HepG2 (cell line): ENCODE measurements around the gene POGLUT3. TPM values are rescaled to one million over a fixed set of nuclear protein-coding genes. Genes with fewer than 3 reads are reported as not detected.

Experiments used
- HBP1 ChIP-seq: IDR thresholded peaks from 2 replicates; pipeline ENCODE4 v1.6.1; 2016; ENCODE audit warnings: low read depth, control low read depth
- KLF9 ChIP-seq: IDR thresholded peaks from 2 replicates; pipeline ENCODE4 v1.6.1; 2016; ENCODE audit warnings: low read depth
- NFKBIZ ChIP-seq: IDR thresholded peaks from 2 replicates; pipeline ENCODE4 v1.6.1; 2018; ENCODE audit warnings: missing genetic modification reagents, missing compliant biosample characterization
- SKI ChIP-seq: fragments of 450-650 bp; IDR thresholded peaks from one replicate; pipeline ENCODE4 v1.6.1; 2018; ENCODE audit warnings: mild to moderate bottlenecking; ENCODE audit not compliant: partially characterized antibody
- ZNF12 ChIP-seq: sonication (generic); formaldehyde crosslinking; IDR thresholded peaks from 2 replicates; pipeline ENCODE4 v1.5.0; 2020; ENCODE audit warnings: missing genetic modification reagents
- ZNF770 ChIP-seq: sonication (generic); formaldehyde crosslinking; IDR thresholded peaks from 2 replicates; pipeline ENCODE4 v1.5.0; 2020; ENCODE audit warnings: mild to moderate bottlenecking, missing genetic modification reagents
- ZNF781 ChIP-seq: sonication (generic); formaldehyde crosslinking; IDR thresholded peaks from 2 replicates; pipeline ENCODE4 v1.5.1; 2020; ENCODE audit warnings: borderline replicate concordance, mild to moderate bottlenecking, missing genetic modification reagents; ENCODE audit errors: not compliant biosample characterization
- polyA plus RNA-seq, 8 experiments: library from polyadenylated mRNA; depleted of rRNA in 3 of 8; stranded (reverse) in 7 of 8; unstranded in 1 of 8; fragments of >200 nt; fragmentation: Illumina TruSeq in 4 of 8; extraction: Trizol in 4 of 8; gene quantifications; 2 replicates each; pipeline versions ENCODE4 v1.2.1 to v1.2.3, GENCODE V29; 2011 to 2016; ENCODE audit warnings: low read depth in 4 of 8, missing spikeins in 1 of 8, mixed read lengths in 1 of 8; ENCODE audit not compliant: insufficient read depth in 1 of 8
- total RNA-seq, 5 experiments: library from RNA; depleted of rRNA; stranded (reverse); fragments of >200 nt; fragmentation: Illumina TruSeq; extraction: Trizol; gene quantifications; 2 replicates each; pipeline ENCODE4 v1.2.3, GENCODE V29; 2016; ENCODE audit warnings: low read depth in 1 of 5
- TF ChIP-seq, protein P1 (sequence below): sonication (generic); formaldehyde crosslinking; IDR thresholded peaks from 2 replicates; pipeline ENCODE4 v1.5.1; 2020; ENCODE audit warnings: mild to moderate bottlenecking, missing genetic modification reagents
- TF ChIP-seq, protein P2 (sequence below): sonication (generic); formaldehyde crosslinking; IDR thresholded peaks from 2 replicates; pipeline ENCODE4 v1.9.0; 2022; ENCODE audit warnings: low read depth, missing genetic modification reagents
- TF ChIP-seq, protein P3 (sequence below): sonication (generic); formaldehyde crosslinking; IDR thresholded peaks from 2 replicates; pipeline ENCODE4 v1.5.1; 2020; ENCODE audit warnings: mild to moderate bottlenecking, missing genetic modification reagents, moderate library complexity
- TF ChIP-seq, protein P4 (sequence below): sonication (generic); formaldehyde crosslinking; IDR thresholded peaks from 2 replicates; pipeline ENCODE4 v1.8.0; 2022; ENCODE audit warnings: missing genetic modification reagents, mild to moderate bottlenecking, moderate library complexity, borderline replicate concordance

The POGLUT3 gene
- total and polyA plus RNA-seq, 2 of the 13 experiments (the other 11 are each of a cell fraction or from before 2014, with no cell fraction given) = 14.3 to 22.0 TPM

DNA sequence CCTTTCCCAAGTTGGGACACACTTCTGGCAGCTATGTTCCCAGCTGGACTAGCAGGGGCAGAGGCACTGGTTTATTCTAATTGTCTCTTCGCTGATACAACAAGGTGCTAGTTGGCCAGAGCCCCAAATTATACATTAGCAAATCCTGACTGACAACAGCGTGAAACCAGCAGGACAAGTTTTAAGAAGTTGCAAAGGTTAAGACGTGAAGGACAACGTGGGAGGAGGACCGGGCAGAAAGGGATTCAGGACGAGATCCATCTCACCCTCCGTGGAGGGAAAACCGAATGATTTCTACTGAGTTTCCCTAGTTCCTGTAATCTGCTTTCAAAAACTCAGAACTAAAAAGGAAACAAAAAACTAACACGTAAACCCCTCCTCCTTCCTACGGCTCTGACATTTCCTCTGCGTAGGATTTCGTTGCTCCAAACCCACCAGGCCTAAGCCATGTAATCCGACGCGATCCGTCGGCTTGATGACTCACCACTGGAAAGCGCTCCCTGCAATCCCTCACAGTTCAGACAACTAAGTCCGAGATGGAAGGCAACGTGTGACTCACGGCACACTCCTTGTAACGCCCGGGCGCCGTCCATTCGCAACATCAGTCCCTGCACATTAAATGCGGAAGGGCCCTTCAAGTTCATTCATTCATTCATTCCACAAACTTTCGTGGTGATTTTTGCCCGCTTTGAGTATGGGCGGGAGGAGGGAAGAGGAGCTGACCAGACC lies 703 bp downstream of the POGLUT3 start (continued):
- TF ChIP-seq, protein P1, sequence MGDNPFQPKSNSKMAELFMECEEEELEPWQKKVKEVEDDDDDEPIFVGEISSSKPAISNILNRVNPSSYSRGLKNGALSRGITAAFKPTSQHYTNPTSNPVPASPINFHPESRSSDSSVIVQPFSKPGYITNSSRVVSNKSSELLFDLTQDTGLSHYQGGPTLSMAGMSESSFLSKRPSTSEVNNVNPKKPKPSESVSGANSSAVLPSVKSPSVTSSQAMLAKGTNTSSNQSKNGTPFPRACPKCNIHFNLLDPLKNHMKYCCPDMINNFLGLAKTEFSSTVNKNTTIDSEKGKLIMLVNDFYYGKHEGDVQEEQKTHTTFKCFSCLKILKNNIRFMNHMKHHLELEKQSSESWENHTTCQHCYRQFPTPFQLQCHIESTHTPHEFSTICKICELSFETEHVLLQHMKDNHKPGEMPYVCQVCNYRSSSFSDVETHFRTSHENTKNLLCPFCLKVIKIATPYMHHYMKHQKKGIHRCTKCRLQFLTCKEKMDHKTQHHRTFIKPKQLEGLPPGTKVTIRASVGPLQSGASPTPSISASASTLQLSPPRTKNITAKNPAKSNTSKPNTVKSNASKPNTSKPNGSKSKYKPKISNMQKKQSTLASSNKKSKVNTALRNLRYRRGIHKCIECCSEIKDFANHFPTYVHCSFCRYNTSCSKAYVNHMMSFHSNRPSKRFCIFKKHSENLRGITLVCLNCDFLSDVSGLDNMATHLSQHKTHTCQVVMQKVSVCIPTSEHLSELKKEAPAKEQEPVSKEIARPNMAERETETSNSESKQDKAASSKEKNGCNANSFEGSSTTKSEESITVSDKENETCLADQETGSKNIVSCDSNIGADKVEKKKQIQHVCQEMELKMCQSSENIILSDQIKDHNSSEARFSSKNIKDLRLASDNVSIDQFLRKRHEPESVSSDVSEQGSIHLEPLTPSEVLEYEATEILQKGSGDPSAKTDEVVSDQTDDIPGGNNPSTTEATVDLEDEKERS (CRISPR knock-in tag) = 0 out of 2 replicates have a peak, but pooled peaks have one; percentile 32
- TF ChIP-seq HBP1 (CRISPR knock-in tag) = no peak
- 0 out of 2 replicates have a peak, but pooled peaks have one; percentile 18 for TF ChIP-seq NFKBIZ (CRISPR knock-in tag)
- peak; percentile 66; the same call in 1 of the 2 replicates for TF ChIP-seq ZNF12 (CRISPR knock-in tag)
- no peak for TF ChIP-seq KLF9
- TF ChIP-seq, protein P2, sequence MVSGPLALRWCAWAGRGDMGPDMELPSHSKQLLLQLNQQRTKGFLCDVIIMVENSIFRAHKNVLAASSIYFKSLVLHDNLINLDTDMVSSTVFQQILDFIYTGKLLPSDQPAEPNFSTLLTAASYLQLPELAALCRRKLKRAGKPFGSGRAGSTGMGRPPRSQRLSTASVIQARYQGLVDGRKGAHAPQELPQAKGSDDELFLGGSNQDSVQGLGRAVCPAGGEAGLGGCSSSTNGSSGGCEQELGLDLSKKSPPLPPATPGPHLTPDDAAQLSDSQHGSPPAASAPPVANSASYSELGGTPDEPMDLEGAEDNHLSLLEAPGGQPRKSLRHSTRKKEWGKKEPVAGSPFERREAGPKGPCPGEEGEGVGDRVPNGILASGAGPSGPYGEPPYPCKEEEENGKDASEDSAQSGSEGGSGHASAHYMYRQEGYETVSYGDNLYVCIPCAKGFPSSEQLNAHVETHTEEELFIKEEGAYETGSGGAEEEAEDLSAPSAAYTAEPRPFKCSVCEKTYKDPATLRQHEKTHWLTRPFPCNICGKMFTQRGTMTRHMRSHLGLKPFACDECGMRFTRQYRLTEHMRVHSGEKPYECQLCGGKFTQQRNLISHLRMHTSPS = no peak
- TF ChIP-seq ZNF781 (CRISPR knock-in tag) = no peak
- TF ChIP-seq, protein P3, sequence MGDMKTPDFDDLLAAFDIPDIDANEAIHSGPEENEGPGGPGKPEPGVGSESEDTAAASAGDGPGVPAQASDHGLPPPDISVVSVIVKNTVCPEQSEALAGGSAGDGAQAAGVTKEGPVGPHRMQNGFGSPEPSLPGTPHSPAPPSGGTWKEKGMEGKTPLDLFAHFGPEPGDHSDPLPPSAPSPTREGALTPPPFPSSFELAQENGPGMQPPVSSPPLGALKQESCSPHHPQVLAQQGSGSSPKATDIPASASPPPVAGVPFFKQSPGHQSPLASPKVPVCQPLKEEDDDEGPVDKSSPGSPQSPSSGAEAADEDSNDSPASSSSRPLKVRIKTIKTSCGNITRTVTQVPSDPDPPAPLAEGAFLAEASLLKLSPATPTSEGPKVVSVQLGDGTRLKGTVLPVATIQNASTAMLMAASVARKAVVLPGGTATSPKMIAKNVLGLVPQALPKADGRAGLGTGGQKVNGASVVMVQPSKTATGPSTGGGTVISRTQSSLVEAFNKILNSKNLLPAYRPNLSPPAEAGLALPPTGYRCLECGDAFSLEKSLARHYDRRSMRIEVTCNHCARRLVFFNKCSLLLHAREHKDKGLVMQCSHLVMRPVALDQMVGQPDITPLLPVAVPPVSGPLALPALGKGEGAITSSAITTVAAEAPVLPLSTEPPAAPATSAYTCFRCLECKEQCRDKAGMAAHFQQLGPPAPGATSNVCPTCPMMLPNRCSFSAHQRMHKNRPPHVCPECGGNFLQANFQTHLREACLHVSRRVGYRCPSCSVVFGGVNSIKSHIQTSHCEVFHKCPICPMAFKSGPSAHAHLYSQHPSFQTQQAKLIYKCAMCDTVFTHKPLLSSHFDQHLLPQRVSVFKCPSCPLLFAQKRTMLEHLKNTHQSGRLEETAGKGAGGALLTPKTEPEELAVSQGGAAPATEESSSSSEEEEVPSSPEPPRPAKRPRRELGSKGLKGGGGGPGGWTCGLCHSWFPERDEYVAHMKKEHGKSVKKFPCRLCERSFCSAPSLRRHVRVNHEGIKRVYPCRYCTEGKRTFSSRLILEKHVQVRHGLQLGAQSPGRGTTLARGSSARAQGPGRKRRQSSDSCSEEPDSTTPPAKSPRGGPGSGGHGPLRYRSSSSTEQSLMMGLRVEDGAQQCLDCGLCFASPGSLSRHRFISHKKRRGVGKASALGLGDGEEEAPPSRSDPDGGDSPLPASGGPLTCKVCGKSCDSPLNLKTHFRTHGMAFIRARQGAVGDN (CRISPR knock-in tag) = no peak
- no peak for TF ChIP-seq SKI
- TF ChIP-seq, protein P4, sequence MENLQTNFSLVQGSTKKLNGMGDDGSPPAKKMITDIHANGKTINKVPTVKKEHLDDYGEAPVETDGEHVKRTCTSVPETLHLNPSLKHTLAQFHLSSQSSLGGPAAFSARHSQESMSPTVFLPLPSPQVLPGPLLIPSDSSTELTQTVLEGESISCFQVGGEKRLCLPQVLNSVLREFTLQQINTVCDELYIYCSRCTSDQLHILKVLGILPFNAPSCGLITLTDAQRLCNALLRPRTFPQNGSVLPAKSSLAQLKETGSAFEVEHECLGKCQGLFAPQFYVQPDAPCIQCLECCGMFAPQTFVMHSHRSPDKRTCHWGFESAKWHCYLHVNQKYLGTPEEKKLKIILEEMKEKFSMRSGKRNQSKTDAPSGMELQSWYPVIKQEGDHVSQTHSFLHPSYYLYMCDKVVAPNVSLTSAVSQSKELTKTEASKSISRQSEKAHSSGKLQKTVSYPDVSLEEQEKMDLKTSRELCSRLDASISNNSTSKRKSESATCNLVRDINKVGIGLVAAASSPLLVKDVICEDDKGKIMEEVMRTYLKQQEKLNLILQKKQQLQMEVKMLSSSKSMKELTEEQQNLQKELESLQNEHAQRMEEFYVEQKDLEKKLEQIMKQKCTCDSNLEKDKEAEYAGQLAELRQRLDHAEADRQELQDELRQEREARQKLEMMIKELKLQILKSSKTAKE (CRISPR knock-in tag) = no peak
- TF ChIP-seq ZNF770 (CRISPR knock-in tag) = no peak
